ENCODE results near the gene ATRNL1.

The ATRNL1 gene

DNA sequence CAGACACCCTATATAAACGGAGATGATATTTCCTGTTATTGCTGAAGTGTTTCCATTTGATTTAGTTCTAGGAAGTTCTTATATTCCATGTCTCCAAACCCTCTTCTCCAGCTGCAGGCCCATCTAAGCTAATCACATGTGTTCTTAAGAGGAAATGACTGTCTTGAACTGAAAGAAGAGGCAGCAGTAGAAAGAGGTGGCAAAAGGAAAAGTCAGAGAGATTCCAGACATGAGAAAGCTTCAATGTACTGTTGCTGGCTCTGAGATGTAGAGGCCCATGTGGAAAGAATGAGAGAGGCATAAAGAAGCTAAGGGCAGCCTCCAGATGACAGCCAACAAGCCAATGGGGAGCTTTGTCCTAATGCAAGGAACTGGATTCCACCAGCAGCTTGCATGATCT, 892.6 kb downstream of the ATRNL1 start:
- DNase-seq (ENCODE audit: low read depth), result no peak

DNA sequence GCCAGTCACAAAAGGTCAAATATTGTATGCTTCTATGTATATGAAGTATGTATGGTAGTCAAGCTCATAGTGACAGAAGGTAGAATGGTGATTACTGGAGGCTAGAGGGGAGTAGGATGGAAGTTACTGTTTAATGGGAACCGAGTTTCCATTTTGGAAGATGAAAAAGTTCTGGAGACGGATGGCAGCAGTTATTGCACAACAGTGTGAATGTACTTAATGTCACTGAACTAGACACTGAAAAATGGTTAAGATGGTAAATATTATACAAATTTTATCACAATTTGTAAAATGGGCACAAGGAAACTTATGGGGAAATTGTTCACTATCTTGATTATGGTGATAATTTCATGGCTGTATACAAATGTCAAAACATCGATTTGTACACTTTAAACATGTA, 895.2 kb downstream of the ATRNL1 start:
- DNase-seq (ENCODE audit: low read depth), result no peak

DNA sequence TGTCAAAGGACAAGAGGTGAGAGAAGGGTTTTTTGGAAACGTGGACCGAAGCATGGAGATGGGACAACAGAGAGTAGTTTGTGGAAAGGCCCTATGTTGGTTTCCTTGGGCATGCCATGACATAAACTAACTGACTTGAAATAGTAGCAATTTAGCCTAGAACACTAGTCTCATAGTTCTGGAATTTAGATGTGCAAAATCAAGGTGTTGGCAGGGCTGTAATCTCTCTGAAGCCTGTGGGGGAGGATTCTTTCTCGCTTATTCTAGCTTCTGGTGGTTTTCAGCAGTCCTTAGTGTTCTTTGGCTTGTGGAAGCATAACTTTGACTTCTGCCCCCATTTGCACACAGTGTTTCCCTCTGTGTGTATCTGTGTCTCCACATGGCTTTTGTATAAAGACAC, 896.5 kb downstream of the ATRNL1 start:
- no peak for DNase-seq (ENCODE audit: low read depth)

DNA sequence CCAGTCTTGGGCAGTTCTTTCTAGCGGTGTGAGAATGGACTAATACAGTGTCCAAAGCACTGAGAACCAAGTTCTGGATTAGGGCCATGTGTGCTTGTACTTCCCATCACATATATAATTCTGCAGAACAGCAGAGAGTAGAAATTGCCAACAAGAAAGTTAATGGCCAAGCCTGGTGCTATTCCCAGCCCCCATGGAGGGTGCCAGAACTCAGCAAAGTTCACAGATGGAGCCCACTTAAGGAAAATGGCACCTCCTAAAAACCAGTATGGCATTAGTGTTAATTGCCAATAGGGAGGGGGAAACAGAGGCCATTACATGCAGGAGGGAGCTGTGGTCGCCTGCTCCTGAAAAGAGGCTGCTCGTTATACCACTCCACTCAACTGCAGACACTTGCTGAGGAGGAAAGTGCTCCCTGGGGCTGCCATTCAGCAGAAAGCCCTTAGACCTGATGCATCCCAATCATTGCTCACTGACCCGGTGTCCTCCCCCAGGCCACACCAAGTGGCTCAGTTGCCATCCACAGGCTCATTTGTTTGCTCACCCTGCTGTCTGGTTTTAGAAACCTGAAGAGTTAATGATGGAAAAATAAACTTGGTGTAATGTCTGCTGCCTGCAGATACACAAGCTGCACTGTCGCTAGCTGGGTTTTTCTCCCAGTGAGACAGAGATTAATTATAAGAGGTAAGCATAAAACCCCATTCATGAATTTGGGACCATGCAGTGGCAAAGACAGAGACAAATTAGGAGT, 899.2 kb downstream of the ATRNL1 start:
- no peak for DNase-seq (ENCODE audit: low read depth)

DNA sequence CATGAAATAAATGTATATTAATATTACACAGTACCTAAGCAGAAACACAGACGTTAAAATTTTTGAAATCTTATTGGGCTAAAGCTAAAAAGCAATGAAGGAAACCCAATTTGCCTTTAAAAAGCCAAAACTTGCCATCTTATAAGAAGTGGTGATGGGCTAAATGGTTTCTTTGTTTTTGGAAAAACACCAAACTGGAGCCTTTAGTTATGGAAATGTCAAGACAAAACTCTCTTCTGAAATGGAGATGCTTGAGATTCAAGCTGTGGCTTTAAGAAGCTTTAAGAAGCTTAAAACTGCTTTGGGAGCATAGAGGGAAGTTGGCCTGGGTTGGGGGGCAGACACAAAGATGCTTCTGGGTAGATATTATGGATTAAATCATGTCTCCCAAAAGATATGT, 902.9 kb downstream of the ATRNL1 start:
- DNase-seq (ENCODE audit: low read depth), result no peak

DNA sequence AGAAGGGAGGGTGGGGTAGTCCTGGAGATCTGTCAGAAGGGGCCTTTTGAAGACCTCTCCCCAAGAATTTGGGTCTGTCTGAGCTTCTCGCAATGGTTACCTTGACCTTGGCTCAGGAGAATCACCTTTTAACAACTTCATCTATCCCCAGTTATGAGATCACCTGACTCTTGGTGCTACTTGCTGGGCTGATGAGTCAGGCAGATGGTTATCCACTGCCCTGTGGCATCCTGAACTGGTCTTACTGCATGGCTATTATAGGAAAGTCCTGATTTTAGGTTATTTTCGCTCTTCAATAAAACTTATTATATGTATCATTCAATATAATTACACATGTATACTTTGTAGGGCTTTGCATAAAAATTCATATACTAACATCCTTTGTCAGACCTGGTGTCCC, 905.1 kb downstream of the ATRNL1 start:
- no peak for DNase-seq (ENCODE audit: low read depth)
